Cortex of kidney (tissue), 1 donor: Measurements from ENCODE around the gene PAOX.

Experiments used
- DNase-seq: peaks from one replicate; lab custom pipeline; 2025; lab: John Stamatoyannopoulos, UW

PAOX gene

GRCh38 chr10:133439517-133440461 is 60.7 kb downstream of the PAOX start:
- DNase-seq = no peak

DNA sequence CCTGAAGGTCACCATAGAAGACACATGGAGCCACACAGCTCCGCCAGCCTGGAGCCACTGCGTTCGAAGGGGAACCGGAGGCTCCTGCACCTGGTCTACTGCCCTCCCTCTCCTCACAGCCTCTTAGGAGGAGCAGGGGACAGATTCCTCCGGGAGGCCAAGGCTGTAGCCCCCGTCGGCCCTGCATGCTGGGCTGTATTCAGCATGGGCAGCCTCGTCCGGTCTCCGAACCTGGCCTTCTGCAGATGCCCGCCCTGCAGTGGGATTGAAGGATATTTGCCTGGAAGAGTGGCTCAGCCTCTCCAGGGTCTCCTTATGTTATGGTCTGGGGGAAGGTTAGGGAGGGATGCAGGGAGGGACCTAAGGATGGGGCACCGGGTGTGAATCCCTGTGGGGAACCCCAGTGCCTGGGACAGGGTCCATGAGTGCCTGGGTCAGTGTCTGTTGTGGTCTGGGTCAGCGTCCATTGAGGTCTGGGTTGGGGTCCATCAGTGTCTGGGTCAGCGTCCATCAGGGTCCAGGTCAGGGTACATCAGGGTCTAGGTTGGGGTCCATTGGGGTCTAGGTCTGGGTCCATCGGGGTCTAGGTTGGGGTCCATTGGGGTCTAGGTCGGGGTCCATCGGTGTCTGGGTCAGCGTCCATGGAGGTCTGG is 61.7 kb downstream of the PAOX start:
- no peak for DNase-seq
